Trophoblast cell (in vitro differentiated cells and primary cell): ENCODE results near the gene CC2D1B.

Source experiments
- DNase-seq, 2 donors: peaks; one replicate each; pipeline ENCODE4 v3.0.0-alpha.2; 2016
- H2AFZ ChIP-seq: 2 replicates; pipeline ENCODE4 v1.6.1; 2013; ENCODE audit warnings: low read length, moderate library complexity, mild to moderate bottlenecking; ENCODE audit not compliant: insufficient read depth, poor library complexity
- H2AK5ac ChIP-seq: 2 replicates; pipeline ENCODE4 v1.6.1; 2013; ENCODE audit warnings: mild to moderate bottlenecking, low read length
- H2BK120ac ChIP-seq: 2 replicates; pipeline ENCODE4 v1.6.1; 2013; ENCODE audit warnings: low read length, mild to moderate bottlenecking, moderate library complexity; ENCODE audit not compliant: insufficient read depth, poor library complexity
- H2BK12ac ChIP-seq: 2 replicates; pipeline ENCODE4 v1.6.1; 2013; ENCODE audit warnings: mild to moderate bottlenecking, low read length, moderate library complexity
- H2BK5ac ChIP-seq: 2 replicates; pipeline ENCODE4 v1.6.1; 2013; ENCODE audit warnings: low read length, low read depth, moderate library complexity, mild to moderate bottlenecking; ENCODE audit not compliant: poor library complexity
- H3K14ac ChIP-seq: 2 replicates; pipeline ENCODE4 v1.6.1; 2013; ENCODE audit warnings: mild to moderate bottlenecking, low read length
- H3K18ac ChIP-seq: 2 replicates; pipeline ENCODE4 v1.6.1; 2013; ENCODE audit warnings: mild to moderate bottlenecking, low read length
- H3K23ac ChIP-seq: 2 replicates; pipeline ENCODE4 v1.6.1; 2013; ENCODE audit warnings: low read length
- H3K27ac ChIP-seq: 2 replicates; pipeline ENCODE4 v1.5.1; 2013; ENCODE audit warnings: low read depth, mild to moderate bottlenecking, inconsistent platforms, low read length, moderate library complexity
- H3K27me3 ChIP-seq: 2 replicates; pipeline ENCODE4 v1.6.1; 2013; ENCODE audit warnings: inconsistent platforms, mild to moderate bottlenecking, low read length, moderate library complexity; ENCODE audit not compliant: insufficient read depth
- H3K36me3 ChIP-seq, 2 experiments: 1 replicate in 1 of 2; 2 replicates in 1 of 2; pipeline ENCODE4 v1.6.1; 2013; ENCODE audit warnings: low read length in 2 of 2, mild to moderate bottlenecking in 2 of 2, moderate library complexity in 1 of 2; ENCODE audit not compliant: insufficient read depth in 2 of 2, control insufficient read depth in 1 of 2
- H3K4ac ChIP-seq: 2 replicates; pipeline ENCODE4 v1.6.1; 2013; ENCODE audit warnings: low read depth, mild to moderate bottlenecking, low read length, moderate library complexity
- H3K4me1 ChIP-seq, 2 experiments: 1 replicate in 1 of 2; 2 replicates in 1 of 2; pipeline ENCODE4 v1.6.1; 2013; ENCODE audit warnings: low read length in 2 of 2, mild to moderate bottlenecking in 2 of 2, moderate library complexity in 1 of 2; ENCODE audit not compliant: insufficient read depth in 2 of 2, control insufficient read depth in 1 of 2
- H3K4me2 ChIP-seq: 2 replicates; pipeline ENCODE4 v1.6.1; 2013; ENCODE audit warnings: inconsistent platforms, mild to moderate bottlenecking, low read length, moderate library complexity
- H3K4me3 ChIP-seq: 2 replicates; pipeline ENCODE4 v1.5.1; 2013; ENCODE audit warnings: mild to moderate bottlenecking, low read depth, low read length, inconsistent platforms
- H3K79me1 ChIP-seq: one replicate; pipeline ENCODE4 v1.6.1; 2013; ENCODE audit warnings: low read length
- H3K79me2 ChIP-seq: 2 replicates; pipeline ENCODE4 v1.6.1; 2013; ENCODE audit warnings: low read length, mild to moderate bottlenecking; ENCODE audit not compliant: control insufficient read depth, insufficient read depth, poor library complexity
- H3K9ac ChIP-seq: 2 replicates; pipeline ENCODE4 v1.6.1; 2013; ENCODE audit warnings: mild to moderate bottlenecking, low read length
- H3K9me3 ChIP-seq: 2 replicates; pipeline ENCODE4 v1.6.1; 2013; ENCODE audit warnings: low read depth, mild to moderate bottlenecking, control low read depth, inconsistent platforms, low read length; ENCODE audit not compliant: insufficient read depth
- H4K12ac ChIP-seq: 2 replicates; pipeline ENCODE4 v1.6.1; 2013; ENCODE audit warnings: low read depth, mild to moderate bottlenecking, low read length, moderate library complexity
- H4K8ac ChIP-seq: 2 replicates; pipeline ENCODE4 v1.6.1; 2013; ENCODE audit warnings: low read depth, mild to moderate bottlenecking, low read length, moderate library complexity
- H4K91ac ChIP-seq: one replicate; pipeline ENCODE4 v1.6.1; 2013; ENCODE audit warnings: low read depth, mild to moderate bottlenecking, low read length, moderate library complexity
- WGBS: extraction: QIAGEN DNeasy Blood & Tissue Kit; methylation state at CpG from one replicate; pipeline ENCODE4 v1.1.7; 2013; ENCODE audit warnings: missing lambda C conversion rate; ENCODE audit not compliant: insufficient read length, insufficient coverage; ENCODE audit errors: extremely low coverage; 5-methylcytosine and 5-hydroxymethylcytosine counted together

Gene CC2D1B

DNA sequence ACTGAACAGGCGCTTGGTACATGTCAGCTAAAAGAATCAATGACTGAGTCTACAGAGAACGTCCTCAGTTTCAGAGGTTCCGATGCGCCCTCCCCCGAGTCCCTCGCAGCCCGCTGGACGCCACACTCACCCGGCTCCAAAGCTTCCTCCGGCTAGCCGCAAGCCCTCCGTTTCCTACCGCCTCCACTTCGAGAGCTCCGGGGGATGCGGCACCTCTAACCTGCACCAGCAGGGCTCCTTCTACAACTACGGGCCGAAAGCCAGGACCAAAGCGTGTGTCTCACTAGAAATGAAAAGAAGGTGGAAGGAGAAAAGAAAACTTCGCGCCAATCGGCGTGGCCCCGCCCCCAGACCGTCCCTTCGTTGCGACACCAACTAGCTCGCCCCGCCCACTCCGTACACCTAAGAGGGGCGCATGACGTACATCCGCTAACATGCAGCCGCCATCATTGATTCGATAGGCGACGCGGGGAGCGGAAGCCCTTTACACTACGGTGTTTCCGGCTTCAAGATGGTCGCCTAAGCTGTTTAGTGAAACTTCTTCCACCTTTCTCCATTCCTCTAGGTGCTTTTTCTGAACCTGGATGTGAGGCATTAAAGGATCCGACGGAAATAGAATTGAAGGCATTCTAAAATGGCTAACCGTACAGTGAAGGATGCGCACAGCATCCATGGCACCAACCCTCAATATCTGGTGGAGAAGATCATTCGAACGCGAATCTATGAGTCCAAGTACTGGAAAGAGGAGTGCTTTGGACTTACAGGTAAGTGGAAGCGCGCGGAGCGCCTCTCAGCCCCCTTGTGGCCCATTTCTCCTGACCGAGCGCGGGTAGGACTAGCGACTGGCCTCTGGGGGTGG lies 38.3 kb upstream of the CC2D1B start, which contains the start of the genes ORC1 and PRPF38A:
ORC1 (minus strand) TSS at position 308 of the 859 bp plus-strand sequence. CDS start 2,200 bp downstream, outside the sequence.
PRPF38A (plus strand) TSS at position 487 of the 859 bp plus-strand sequence; CDS start at position 635, 148 bp downstream.
- peak within 1 kb of the TSS; percentile 92 for H4K8ac ChIP-seq
- WGBS: no CpG with 5 or more reads among the region's 57 CpGs
- no peaks in the 10 kb centered on the region for H3K27me3 ChIP-seq
- peak within 1 kb of the TSS; percentile 85 for H4K91ac ChIP-seq
- H3K18ac ChIP-seq: peak within 1 kb of the TSS; percentile 80
- peak within 1 kb of the TSS; percentile 76 for H3K4me2 ChIP-seq
- H2BK5ac ChIP-seq: peak within 1 kb of the TSS; percentile 76
- H2BK12ac ChIP-seq: no peak within 1 kb of the TSS
- H3K4me1 ChIP-seq: no peaks in the 10 kb centered on the region
- peak; percentile 97 to 99 for DNase-seq
- no peak within 1 kb of the TSS for H2AK5ac ChIP-seq
- H3K79me1 ChIP-seq: peaks cover 5% of the 10 kb centered on the region
- H3K36me3 ChIP-seq: peaks cover 7 to 24% of the 10 kb centered on the region in 2 experiments
- peak within 1 kb of the TSS; percentile 91 for H3K9ac ChIP-seq
- H2AFZ ChIP-seq: peak within 1 kb of the TSS; percentile 88
- peak within 1 kb of the TSS; percentile 50 for H2BK120ac ChIP-seq
- peak within 1 kb of the TSS; percentile 75 for H4K12ac ChIP-seq
- peak within 1 kb of the TSS; percentile 82 for H3K27ac ChIP-seq
- H3K79me2 ChIP-seq: no peaks in the 10 kb centered on the region
- peak within 1 kb of the TSS; percentile 89 for H3K4me3 ChIP-seq
- peak within 1 kb of the TSS; percentile 82 for H3K14ac ChIP-seq
- peak within 1 kb of the TSS; percentile 65 for H3K4ac ChIP-seq
- no peak within 1 kb of the TSS for H3K23ac ChIP-seq
- H3K9me3 ChIP-seq: no peaks in the 10 kb centered on the region

- Histone ChIP-seq H3K27me3 (no peaks in the 10 kb centered on the region), H2BK12ac (no peak overlapping the region), H4K8ac (no peak overlapping the region), H3K9me3 (no peaks in the 10 kb centered on the region), H2AFZ (peak overlapping the region; percentile 84), H3K18ac (peak overlapping the region; percentile 10), H4K12ac (no peak overlapping the region), H4K91ac (no peak overlapping the region), H3K23ac (no peak overlapping the region), H3K4me3 (peak overlapping the region; percentile 89), H2BK5ac (no peak overlapping the region), H3K79me1 (peaks cover 5% of the 10 kb centered on the region), H3K4me1 (no peaks in the 10 kb centered on the region), H2AK5ac (no peak overlapping the region), H3K79me2 (no peaks in the 10 kb centered on the region), H3K27ac (peak overlapping the region; percentile 13), H3K14ac (no peak overlapping the region), H3K4ac (no peak overlapping the region), H3K36me3 (peaks cover 4 to 21% of the 10 kb centered on the region in 2 experiments), H3K9ac (peak overlapping the region; percentile 31), H3K4me2 (peak overlapping the region; percentile 74), H2BK120ac (no peak overlapping the region)
- WGBS: no CpG with 5 or more reads among the region's 16 CpGs
- DNase-seq: peak; percentile 61 to 82
Observed at GRCh38 chr1:52403566-52404115, 37.6 kb upstream of the CC2D1B start.

DNA sequence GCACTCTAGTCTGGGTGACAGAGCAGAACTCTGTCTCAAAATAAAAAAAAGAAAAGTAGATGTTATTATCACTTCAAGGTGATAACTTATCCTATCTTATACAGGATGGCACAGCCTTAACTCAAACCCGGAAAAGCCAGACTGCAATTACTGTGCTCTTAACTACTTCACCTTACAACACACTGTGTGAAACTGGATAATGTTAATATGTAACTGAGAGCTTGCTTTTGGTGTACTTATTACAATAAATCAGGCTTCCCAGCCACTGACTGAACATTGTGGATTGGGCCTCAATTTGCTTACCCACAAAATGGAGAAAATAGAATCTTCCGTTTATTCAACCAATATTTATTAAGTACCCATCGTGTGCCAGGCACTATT lies 36.8 kb upstream of the CC2D1B start:
- no peaks in the 10 kb centered on the region for H3K4me1 ChIP-seq
- no peak overlapping the region for H3K18ac ChIP-seq
- no peak overlapping the region for H3K9ac ChIP-seq
- no peak overlapping the region for H3K14ac ChIP-seq
- no peaks in the 10 kb centered on the region for H3K79me2 ChIP-seq
- H2BK12ac ChIP-seq: no peak overlapping the region
- no peak overlapping the region for H4K12ac ChIP-seq
- no peak overlapping the region for H3K27ac ChIP-seq
- H3K27me3 ChIP-seq: no peaks in the 10 kb centered on the region
- no peak for DNase-seq
- H3K4me2 ChIP-seq: no peak overlapping the region
- H2AFZ ChIP-seq: no peak overlapping the region
- no peak overlapping the region for H3K4me3 ChIP-seq
- WGBS: no CpG with 5 or more reads among the region's 3 CpGs
- peak overlapping the region; percentile 25 for H3K4ac ChIP-seq
- no peak overlapping the region for H2BK5ac ChIP-seq
- H3K9me3 ChIP-seq: no peaks in the 10 kb centered on the region
- no peak overlapping the region for H3K23ac ChIP-seq
- no peak overlapping the region for H4K91ac ChIP-seq
- peaks cover 5% of the 10 kb centered on the region for H3K79me1 ChIP-seq
- H4K8ac ChIP-seq: no peak overlapping the region
- peaks cover 7 to 18% of the 10 kb centered on the region in 2 experiments for H3K36me3 ChIP-seq
- H2BK120ac ChIP-seq: no peak overlapping the region
- no peak overlapping the region for H2AK5ac ChIP-seq

- no peak overlapping the region for H2BK120ac ChIP-seq
- no peaks in the 10 kb centered on the region for H3K9me3 ChIP-seq
- no peaks in the 10 kb centered on the region for H3K27me3 ChIP-seq
- no peak overlapping the region for H4K91ac ChIP-seq
- H3K4me2 ChIP-seq: no peak overlapping the region
- peaks cover 18 to 35% of the 10 kb centered on the region in 2 experiments for H3K36me3 ChIP-seq
- no CpG with 5 or more reads among the region's 6 CpGs for WGBS
- H2AFZ ChIP-seq: no peak overlapping the region
- H3K4ac ChIP-seq: no peak overlapping the region
- H3K4me1 ChIP-seq: no peaks in the 10 kb centered on the region
- H3K18ac ChIP-seq: no peak overlapping the region
- H3K27ac ChIP-seq: no peak overlapping the region
- no peak overlapping the region for H2BK12ac ChIP-seq
- no peaks in the 10 kb centered on the region for H3K79me2 ChIP-seq
- no peak overlapping the region for H2BK5ac ChIP-seq
- no peak overlapping the region for H3K14ac ChIP-seq
- no peak overlapping the region for H3K9ac ChIP-seq
- H3K79me1 ChIP-seq: peaks cover 5% of the 10 kb centered on the region
- DNase-seq: peak; percentile 6 to 47
- no peak overlapping the region for H3K4me3 ChIP-seq
- H4K8ac ChIP-seq: no peak overlapping the region
- no peak overlapping the region for H2AK5ac ChIP-seq
- no peak overlapping the region for H3K23ac ChIP-seq
- no peak overlapping the region for H4K12ac ChIP-seq
Observed at GRCh38 chr1:52400131-52400530, 34.1 kb upstream of the CC2D1B start.
